GM19193 (cell line): ENCODE results near the gene R3HDM1.

Experiments
- POLR2A ChIP-seq: IDR thresholded peaks from 4 replicates; pipeline ENCODE4 v1.6.1; 2011; ENCODE audit not compliant: insufficient read depth, insufficient read length; ENCODE audit errors: extremely low read depth

The R3HDM1 gene

DNA sequence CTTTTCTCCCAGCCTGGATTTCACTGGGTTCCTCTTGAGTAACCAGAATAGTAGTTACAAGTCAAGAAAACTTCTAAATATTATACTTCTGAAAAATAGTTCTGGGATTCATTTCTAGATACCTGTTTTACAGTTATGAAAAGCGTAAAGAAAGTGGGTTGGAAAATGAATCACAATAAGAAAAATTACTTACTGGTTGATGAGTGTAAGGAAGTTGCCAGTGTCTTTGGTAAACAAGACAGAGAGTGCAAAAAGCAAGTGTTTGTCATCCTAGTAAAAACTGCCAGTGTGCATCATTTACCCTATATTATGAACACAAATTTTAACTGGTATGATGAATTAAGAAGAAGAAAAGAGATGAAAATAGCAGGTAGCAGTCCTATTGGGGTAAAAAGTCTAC, 88.9 kb downstream of the R3HDM1 start:
- no peak for TF ChIP-seq POLR2A

- no peak for TF ChIP-seq POLR2A
Observed at GRCh38 chr2:135629520-135629919, 98.2 kb downstream of the R3HDM1 start.

DNA sequence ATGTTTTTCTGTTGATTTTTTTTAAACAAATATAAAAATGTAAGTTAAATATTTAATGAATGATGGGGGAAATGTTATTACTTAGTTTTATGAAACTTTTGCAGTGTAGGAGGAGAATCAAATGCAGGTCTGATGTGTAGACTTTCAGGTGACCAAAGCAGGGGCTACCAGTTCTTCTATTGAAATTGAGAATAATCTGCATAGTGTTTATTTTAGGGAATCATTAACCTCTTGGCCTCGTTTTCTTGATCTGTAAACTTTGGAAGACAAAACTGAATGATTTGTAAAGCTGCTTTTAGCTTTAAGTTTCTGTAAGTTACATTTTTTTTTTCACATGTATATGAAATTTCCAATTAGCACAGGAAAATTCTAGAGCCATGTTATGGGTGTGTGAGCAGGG, 99.2 kb downstream of the R3HDM1 start:
- no peak for TF ChIP-seq POLR2A

GRCh38 chr2:135633582-135633981, 102.3 kb downstream of the R3HDM1 start:
- no peak for TF ChIP-seq POLR2A

- TF ChIP-seq POLR2A, result no peak
Observed at GRCh38 chr2:135635212-135635835, 104.0 kb downstream of the R3HDM1 start.

DNA sequence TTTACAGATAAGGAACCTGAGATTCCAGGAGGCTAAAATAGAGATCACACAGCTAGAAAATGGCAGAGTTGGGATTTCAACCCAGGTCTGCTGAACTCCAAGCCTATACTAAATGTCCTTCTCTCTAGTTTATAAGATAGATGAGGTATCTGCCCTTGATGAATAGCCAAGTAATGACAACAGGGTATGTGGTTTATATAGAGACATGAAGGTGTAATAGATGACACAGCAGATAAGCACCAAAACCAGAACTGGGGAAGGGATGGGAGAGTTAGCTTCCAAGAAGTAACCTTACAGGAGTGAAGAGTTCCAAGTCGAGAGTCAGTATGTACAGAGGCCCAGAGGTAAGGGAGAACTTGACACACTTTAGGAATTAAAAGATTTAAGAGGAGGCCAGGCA, 105.7 kb downstream of the R3HDM1 start:
- TF ChIP-seq POLR2A, result no peak

DNA sequence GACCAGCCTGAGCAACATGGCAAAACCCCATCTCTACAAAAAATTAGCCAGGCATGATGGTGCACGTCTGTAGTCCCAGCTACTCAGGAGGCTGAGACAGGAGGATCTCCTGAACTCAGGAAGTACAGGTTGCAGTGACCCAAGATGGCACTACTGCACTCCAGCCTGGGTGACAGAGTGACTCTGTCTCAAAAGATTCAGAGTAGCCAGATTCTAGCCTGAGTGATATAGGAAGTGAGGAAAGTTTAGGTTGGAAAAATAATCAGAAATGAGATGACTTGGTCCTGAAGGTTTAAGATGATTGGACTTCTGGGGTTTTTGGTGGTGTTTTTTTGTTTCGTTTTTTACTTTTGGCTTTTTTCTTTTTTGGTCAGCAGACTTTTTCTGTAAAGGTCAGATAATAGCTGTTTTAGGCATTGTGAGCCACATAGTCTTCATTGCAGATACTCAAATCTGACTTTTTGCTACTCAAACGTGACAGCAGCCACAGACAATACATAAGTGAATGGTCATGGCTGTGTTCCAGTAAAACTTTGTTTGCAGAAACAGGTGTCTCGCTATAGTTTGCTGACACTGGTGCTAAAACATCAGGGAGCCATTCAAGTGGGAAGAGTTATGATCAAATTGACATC, 106.3 kb downstream of the R3HDM1 start:
- no peak for TF ChIP-seq POLR2A

- no peak for TF ChIP-seq POLR2A
Observed at GRCh38 chr2:135638825-135639224, 107.5 kb downstream of the R3HDM1 start.

DNA sequence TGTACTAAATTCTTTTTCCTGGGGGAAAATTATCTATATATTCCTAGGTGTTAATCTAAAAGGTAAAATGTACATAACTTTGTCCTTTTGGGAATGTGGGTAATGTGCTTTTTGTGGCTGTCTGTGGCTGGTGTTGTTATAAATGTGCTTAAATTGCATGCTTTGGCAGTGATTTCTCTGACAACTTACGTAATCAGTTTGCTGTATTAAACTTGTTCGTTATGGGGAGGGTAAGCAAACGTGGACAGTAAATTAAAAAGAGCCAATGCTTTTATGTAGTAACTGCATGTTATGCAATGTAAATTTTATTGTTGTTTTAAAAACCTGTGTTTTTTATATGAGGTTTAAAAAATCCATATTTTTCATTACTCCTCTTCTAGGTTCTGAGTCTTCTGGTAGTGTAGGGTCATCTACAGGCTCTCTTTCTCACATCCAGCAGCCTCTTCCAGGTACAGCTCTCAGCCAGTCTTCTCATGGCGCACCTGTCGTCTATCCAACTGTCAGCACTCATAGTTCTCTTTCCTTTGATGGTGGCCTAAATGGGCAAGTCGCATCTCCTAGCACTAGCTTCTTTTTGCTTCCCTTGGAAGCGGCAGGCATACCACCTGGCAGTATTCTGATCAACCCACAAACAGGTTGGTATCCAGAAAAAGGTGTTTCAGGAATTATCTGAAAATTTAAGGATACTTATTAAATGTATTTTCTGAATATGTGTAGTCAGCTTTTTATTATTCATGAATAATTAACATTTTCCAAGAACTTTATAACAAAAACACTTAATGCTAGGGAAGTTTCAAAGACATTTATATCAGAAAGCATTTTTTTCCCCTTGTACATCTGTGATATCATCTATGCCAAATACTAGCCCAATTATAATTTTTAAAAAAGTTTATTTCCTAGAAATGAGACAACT, 110.1 kb downstream of the R3HDM1 start:
- no peak for TF ChIP-seq POLR2A

DNA sequence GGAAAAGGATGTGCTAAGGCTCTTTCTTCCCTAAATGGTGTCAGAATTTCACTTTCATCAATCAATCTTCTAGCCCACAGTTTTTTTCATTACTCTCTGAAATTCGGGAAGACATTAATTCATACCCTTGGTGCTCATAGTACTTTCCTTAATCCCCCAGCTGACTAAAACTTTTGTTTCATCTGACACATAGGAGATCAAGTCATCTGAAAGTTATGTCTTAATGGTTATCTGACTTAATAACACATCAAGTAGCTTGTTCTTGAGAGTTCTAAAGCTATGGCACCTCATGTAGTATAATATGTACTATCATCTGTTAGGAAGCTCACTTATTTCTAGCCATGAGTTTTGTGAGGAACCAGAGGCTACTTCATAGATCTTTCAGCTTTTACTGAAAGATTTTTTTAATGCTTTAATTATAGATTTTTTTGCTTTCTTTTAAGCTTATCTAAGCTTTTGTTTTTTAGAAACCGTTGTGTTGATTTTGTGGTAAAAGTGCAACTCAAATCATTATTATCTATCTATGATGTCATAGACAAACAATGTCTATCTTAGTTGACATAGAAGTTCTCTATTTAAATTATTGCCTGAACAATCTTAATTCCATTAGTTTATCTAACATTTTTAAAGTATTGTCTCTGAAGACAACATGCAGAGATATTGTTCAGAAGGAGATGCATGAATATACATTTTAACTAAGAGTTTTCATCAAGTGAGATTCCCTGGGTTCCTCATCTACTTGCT, 116.7 kb downstream of the R3HDM1 start:
- no peak for TF ChIP-seq POLR2A

GRCh38 chr2:135650721-135651120, 119.4 kb downstream of the R3HDM1 start:
- no peak for TF ChIP-seq POLR2A

DNA sequence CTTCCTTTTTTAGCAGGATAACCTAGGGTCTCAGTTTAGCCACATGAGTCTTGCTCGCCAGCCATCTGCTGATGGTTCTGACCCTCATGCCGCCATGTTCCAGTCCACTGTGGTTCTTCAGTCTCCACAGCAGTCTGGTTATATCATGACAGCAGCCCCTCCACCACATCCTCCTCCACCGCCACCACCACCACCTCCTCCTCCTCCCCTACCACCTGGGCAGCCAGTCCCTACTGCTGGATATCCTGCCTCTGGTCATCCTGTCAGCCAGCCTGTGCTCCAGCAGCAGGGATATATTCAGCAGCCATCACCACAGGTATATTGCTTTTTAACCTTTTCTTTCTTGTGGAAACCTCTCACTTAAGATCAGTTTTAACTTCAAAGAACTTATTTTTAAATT, 120.4 kb downstream of the R3HDM1 start:
- TF ChIP-seq POLR2A, result no peak

GRCh38 chr2:135657806-135658582, 126.7 kb downstream of the R3HDM1 start:
- TF ChIP-seq POLR2A, result no peak

GRCh38 chr2:135662088-135662487, 130.8 kb downstream of the R3HDM1 start:
- no peak for TF ChIP-seq POLR2A
